IMR-90 (cell line): Measurements from ENCODE around the gene SYNPR. TPM values are rescaled to one million over a fixed set of nuclear protein-coding genes. Genes with fewer than 3 reads are reported as not detected.

Source experiments
- ATAC-seq: fragments of 200-7000 bp; cut with Tn5 transposase; 2 replicates; pipeline ENCODE4 v1.9.1; 2020; ENCODE audit warnings: low read depth, mild to moderate bottlenecking, moderate library complexity
- BruUV-seq: library from RNA; stranded (reverse); fragments of 400-500 nt; replicated peaks from 2 replicates; lab custom pipeline; 2021; lab: Mats Ljungman, UMichigan
- CTCF ChIA-PET: fragments of 300-600 bp; formaldehyde crosslinking; extraction: SDS; loops from one replicate; lab custom pipeline; 2021; ENCODE audit warnings: antibody characterized with exemption; lab: Yijun Ruan, JAX
- POLR2A ChIA-PET: fragments of 300-600 bp; sonication (Branson Sonifier 250); formaldehyde crosslinking; loops from one replicate; lab custom pipeline; 2022; ENCODE audit warnings: antibody characterized with exemption; ENCODE audit not compliant: unreplicated experiment; lab: Charles Lee
- DNase-seq: peaks from one replicate; pipeline ENCODE4 v3.0.0; 2013
- H2AFZ ChIP-seq: replicated peaks from 2 replicates; pipeline ENCODE3; 2013; ENCODE audit warnings: low read length, mild to moderate bottlenecking; ENCODE audit not compliant: poor library complexity
- H2AK5ac ChIP-seq: 2 replicates; pipeline ENCODE4 v1.6.1; 2013; ENCODE audit warnings: low read depth, low read length, inconsistent platforms
- H2AK9ac ChIP-seq: replicated peaks from 2 replicates; pipeline ENCODE3; 2013; ENCODE audit warnings: mild to moderate bottlenecking, low read depth, low read length, moderate library complexity; ENCODE audit not compliant: poor library complexity
- H2BK120ac ChIP-seq: 2 replicates; pipeline ENCODE4 v1.6.1; 2013; ENCODE audit warnings: low read depth, low read length, inconsistent platforms
- H2BK15ac ChIP-seq: 3 replicates; pipeline ENCODE4 v1.6.1; 2013; ENCODE audit warnings: low read depth, low read length, inconsistent platforms
- H2BK20ac ChIP-seq: 2 replicates; pipeline ENCODE4 v1.6.1; 2013; ENCODE audit warnings: low read depth, mild to moderate bottlenecking, inconsistent platforms, low read length, moderate library complexity
- H2BK5ac ChIP-seq: 2 replicates; pipeline ENCODE4 v1.6.1; 2013; ENCODE audit warnings: mild to moderate bottlenecking, low read depth, low read length, inconsistent platforms; ENCODE audit not compliant: poor library complexity, severe bottlenecking
- H3K14ac ChIP-seq: replicated peaks from 2 replicates; pipeline ENCODE4 v1.6.1; 2013; ENCODE audit warnings: low read depth, low read length, inconsistent platforms
- H3K18ac ChIP-seq: 2 replicates; pipeline ENCODE4 v1.6.1; 2013; ENCODE audit warnings: low read depth, low read length, control low read depth
- H3K23ac ChIP-seq: 2 replicates; pipeline ENCODE4 v1.6.1; 2013; ENCODE audit warnings: low read depth, low read length, inconsistent platforms
- H3K27ac ChIP-seq: 2 replicates; pipeline ENCODE4 v1.5.1; 2013; ENCODE audit warnings: mild to moderate bottlenecking, control low read depth, low read length; ENCODE audit not compliant: insufficient read depth
- H3K27me3 ChIP-seq: 2 replicates; pipeline ENCODE4 v1.6.1; 2013; ENCODE audit warnings: low read length; ENCODE audit not compliant: control insufficient read depth, insufficient read depth
- H3K36me3 ChIP-seq: 2 replicates; pipeline ENCODE4 v1.6.1; 2013; ENCODE audit warnings: low read length, mixed read lengths; ENCODE audit not compliant: control insufficient read depth, insufficient read depth
- H3K4ac ChIP-seq: 2 replicates; pipeline ENCODE4 v1.6.1; 2013; ENCODE audit warnings: low read depth, low read length, inconsistent platforms
- H3K4me1 ChIP-seq: 2 replicates; pipeline ENCODE4 v1.6.1; 2013; ENCODE audit warnings: low read length, mixed read lengths; ENCODE audit not compliant: control insufficient read depth, insufficient read depth
- H3K4me2 ChIP-seq: 2 replicates; pipeline ENCODE4 v1.6.1; 2013; ENCODE audit warnings: low read depth, mild to moderate bottlenecking, control low read depth, low read length, moderate library complexity
- H3K4me3 ChIP-seq: 2 replicates; pipeline ENCODE4 v1.5.1; 2013; ENCODE audit warnings: low read depth, mild to moderate bottlenecking, control low read depth, low read length, moderate library complexity; ENCODE audit not compliant: insufficient read depth
- H3K56ac ChIP-seq: 2 replicates; pipeline ENCODE4 v1.6.1; 2013; ENCODE audit warnings: low read length, inconsistent platforms; ENCODE audit not compliant: insufficient read depth; ENCODE audit errors: extremely low read depth
- H3K79me1 ChIP-seq, 2 experiments: 2 replicates each; pipeline ENCODE4 v1.6.1; 2013; ENCODE audit warnings: low read length in 2 of 2, inconsistent platforms in 1 of 2, low read depth in 1 of 2
- H3K9ac ChIP-seq: 2 replicates; pipeline ENCODE4 v1.6.1; 2013; ENCODE audit warnings: low read depth, low read length, control low read depth
- H3K9me1 ChIP-seq: 2 replicates; pipeline ENCODE4 v1.6.1; 2013; ENCODE audit warnings: low read length, inconsistent platforms; ENCODE audit not compliant: insufficient read depth
- H3K9me3 ChIP-seq: 2 replicates; pipeline ENCODE4 v1.6.1; 2013; ENCODE audit warnings: low read length; ENCODE audit not compliant: control insufficient read depth, insufficient read depth
- H4K20me1 ChIP-seq: 2 replicates; pipeline ENCODE4 v1.6.1; 2013; ENCODE audit warnings: low read length, inconsistent platforms; ENCODE audit not compliant: insufficient read depth
- H4K5ac ChIP-seq: 2 replicates; pipeline ENCODE4 v1.6.1; 2013; ENCODE audit warnings: mild to moderate bottlenecking, low read depth, low read length, control low read depth
- H4K8ac ChIP-seq, 2 experiments: 2 replicates each; pipeline ENCODE4 v1.6.1; 2013; ENCODE audit warnings: low read depth in 2 of 2, low read length in 2 of 2, control low read depth in 1 of 2, inconsistent platforms in 1 of 2
- H4K91ac ChIP-seq: 2 replicates; pipeline ENCODE4 v1.6.1; 2013; ENCODE audit warnings: low read depth, low read length, inconsistent platforms; ENCODE audit not compliant: insufficient read depth
- BHLHE40 ChIP-seq: fragments of 150-350 bp; IDR thresholded peaks from 2 replicates; pipeline ENCODE4 v1.6.1; 2016; ENCODE audit warnings: mild to moderate bottlenecking, low read depth, low read length
- CEBPB ChIP-seq: IDR thresholded peaks from 2 replicates; pipeline ENCODE4 v1.6.1; 2012; ENCODE audit warnings: low read depth, low read length, improper control_type of control experiment
- CHD1 ChIP-seq: IDR thresholded peaks from 2 replicates; pipeline ENCODE4 v1.6.1; 2012; ENCODE audit warnings: low read depth, low read length, improper control_type of control experiment
- CTCF ChIP-seq: conservative IDR thresholded peaks from 2 replicates; pipeline ENCODE4 v1.5.1; 2012; ENCODE audit warnings: mild to moderate bottlenecking, low read depth, low read length, improper control_type of control experiment
- MAFK ChIP-seq: IDR thresholded peaks from 2 replicates; pipeline ENCODE4 v1.6.1; 2012; ENCODE audit warnings: low read depth, low read length, improper control_type of control experiment
- MAZ ChIP-seq: IDR thresholded peaks from 2 replicates; pipeline ENCODE4 v1.6.1; 2012; ENCODE audit warnings: low read depth, mild to moderate bottlenecking, low read length, improper control_type of control experiment, moderate library complexity, borderline replicate concordance
- NFE2L2 ChIP-seq: fragments of 150-350 bp; IDR thresholded peaks from 2 replicates; pipeline ENCODE4 v1.6.1; 2016; ENCODE audit warnings: low read depth, mild to moderate bottlenecking, low read length
- POLR2A ChIP-seq: IDR thresholded peaks from 2 replicates; pipeline ENCODE4 v1.6.1; 2012; ENCODE audit warnings: mild to moderate bottlenecking, low read depth, low read length
- RCOR1 ChIP-seq: IDR thresholded peaks from 2 replicates; pipeline ENCODE4 v1.6.1; 2012; ENCODE audit warnings: mild to moderate bottlenecking, low read length, improper control_type of control experiment; ENCODE audit not compliant: insufficient replicate concordance
- USF2 ChIP-seq: fragments of 150-350 bp; IDR thresholded peaks from 2 replicates; pipeline ENCODE4 v1.6.1; 2017; ENCODE audit warnings: mild to moderate bottlenecking, antibody characterized with exemption, low read length, low read depth
- WGBS, 2 experiments: methylation state at CpG; one replicate each; pipeline versions ENCODE4 v1.1.5 to v1.1.7; 2013; ENCODE audit warnings: missing lambda C conversion rate in 2 of 2; ENCODE audit not compliant: insufficient read length in 1 of 2; ENCODE audit errors: extremely low coverage in 2 of 2; 5-methylcytosine and 5-hydroxymethylcytosine counted together
- dilution Hi-C: fragments of 300-500 bp; cut with HindIII; formaldehyde crosslinking; loops from one replicate; pipeline ENCODE4 v1.14.3; 2018; ENCODE audit warnings: low sequenced_read_pairs; ENCODE audit not compliant: unreplicated experiment
- in situ Hi-C: fragments of 300-500 bp; cut with MboI; formaldehyde crosslinking; loops from 3 replicates; pipeline ENCODE4 v1.14.3; 2019; ENCODE audit warnings: low sequenced_read_pairs, inconsistent platforms, mixed read lengths
- intact Hi-C: fragments of 100-400 bp; cut with micrococcal nuclease; formaldehyde crosslinking; loops from 2 replicates; pipeline ENCODE4 v1.10.0; 2022
- polyA plus RNA-seq, 3 experiments: library from polyadenylated mRNA; depleted of rRNA; stranded (reverse); fragments of >200 nt; gene quantifications; 2 replicates each; pipeline ENCODE4 v1.2.3, GENCODE V29; 2012; ENCODE audit warnings: low replicate concordance in 1 of 3
- total RNA-seq: library from RNA; depleted of rRNA; stranded (reverse); fragments of >200 nt; gene quantifications from 2 replicates; pipeline ENCODE4 v1.2.3, GENCODE V29; 2012

The SYNPR gene
- total and polyA plus RNA-seq, 2 of the 4 experiments (the other 2 are of a cell fraction), result not detected

- H2AFZ ChIP-seq, result no peak overlapping the region
- H3K9me1 ChIP-seq, result no peaks in the 10 kb centered on the region
- ChIA-PET CTCF (interaction anchor here (0.7 kb wide), 1 partner anchor 11 kb away, joined by 3 read pairs; no protein-coding TSS in a partner anchor), POLR2A (no interaction called here)
- ATAC-seq, result no peak
- H2AK9ac ChIP-seq, result no peak overlapping the region
- intact Hi-C loops, result no loop called here
- H2AK5ac ChIP-seq, result no peak overlapping the region
- BruUV-seq, result no TSS peak
- no peak overlapping the region for H4K91ac ChIP-seq
- H3K27me3 ChIP-seq, result no peaks in the 10 kb centered on the region
- no peak overlapping the region for H3K18ac ChIP-seq
- no peak overlapping the region for H3K56ac ChIP-seq
- no peaks in the 10 kb centered on the region for H4K20me1 ChIP-seq
- H3K4ac ChIP-seq, result no peak overlapping the region
- 57% methylated on average over 5 of the region's 8 CpGs; no CpG with 5 or more reads in 1 of the 2 experiments for WGBS, 2 experiments
- H2BK15ac ChIP-seq, result no peak overlapping the region
- no peak overlapping the region for H3K4me2 ChIP-seq
- no peak overlapping the region for H3K9ac ChIP-seq
- no peaks in the 10 kb centered on the region for H3K79me1 ChIP-seq
- no peak overlapping the region for H3K23ac ChIP-seq
- no peak overlapping the region for H2BK20ac ChIP-seq
- H4K8ac ChIP-seq, result no peak overlapping the region
- no peak overlapping the region for H2BK120ac ChIP-seq
- dilution Hi-C loops, result no loop called here
- TF ChIP-seq MAFK, result no peak
- no peak for TF ChIP-seq POLR2A
- no peak for TF ChIP-seq RCOR1
- TF ChIP-seq BHLHE40, result no peak
- TF ChIP-seq CEBPB, result no peak
- no peak for TF ChIP-seq NFE2L2
- TF ChIP-seq MAZ, result no peak
- no peak for TF ChIP-seq CTCF
- TF ChIP-seq USF2, result no peak
- no peak for TF ChIP-seq CHD1
- no peak overlapping the region for H3K14ac ChIP-seq
- DNase-seq, result no peak
- H2BK5ac ChIP-seq, result no peak overlapping the region
- H3K27ac ChIP-seq, result no peak overlapping the region
- H3K9me3 ChIP-seq, result no peaks in the 10 kb centered on the region
- no peaks in the 10 kb centered on the region for H3K4me1 ChIP-seq
- no peak overlapping the region for H4K5ac ChIP-seq
- in situ Hi-C loops, result no loop called here
- no peaks in the 10 kb centered on the region for H3K36me3 ChIP-seq
- H3K4me3 ChIP-seq, result no peak overlapping the region
Observed at GRCh38 chr3:63477494-63478129, 199.5 kb downstream of the SYNPR start.
